ENCODE data around the gene DUSP22.

Gene DUSP22

GRCh38 chr6:345747-346385 lies 53.6 kb downstream of the DUSP22 start:
- TF ChIP-seq GATA2 (IDR thresholded peaks at IDR 0.05; ENCODE audit: low read depth, low read length), result no peak
- TF ChIP-seq GATA3 (IDR thresholded peaks at IDR 0.05; ENCODE audit: low read depth, low read length), result no peak

- TF ChIP-seq GATA2 (IDR thresholded peaks at IDR 0.05; ENCODE audit: low read depth, low read length), result no peak
- no peak for TF ChIP-seq GATA3 (IDR thresholded peaks at IDR 0.05; ENCODE audit: low read depth, low read length)
These were observed 54.2 kb downstream of the DUSP22 start for GRCh38 chr6:346386-347030.

GRCh38 chr6:347232-347631 lies 54.9 kb downstream of the DUSP22 start:
- TF ChIP-seq GATA3 (IDR thresholded peaks at IDR 0.05; ENCODE audit: low read depth, low read length) (no peak), GATA2 (IDR thresholded peaks at IDR 0.05; ENCODE audit: low read depth, low read length) (no peak)

- TF ChIP-seq GATA3 (IDR thresholded peaks at IDR 0.05; ENCODE audit: low read depth, low read length), result no peak
- no peak for TF ChIP-seq GATA2 (IDR thresholded peaks at IDR 0.05; ENCODE audit: low read depth, low read length)
These were observed 55.9 kb downstream of the DUSP22 start for GRCh38 chr6:347951-348859.

GRCh38 chr6:348860-349396 lies 56.6 kb downstream of the DUSP22 start:
- TF ChIP-seq GATA3 (IDR thresholded peaks at IDR 0.05; ENCODE audit: low read depth, low read length) (no peak), GATA2 (IDR thresholded peaks at IDR 0.05; ENCODE audit: low read depth, low read length) (no peak)

- no peak for TF ChIP-seq GATA3 (IDR thresholded peaks at IDR 0.05; ENCODE audit: low read depth, low read length)
- no peak for TF ChIP-seq GATA2 (IDR thresholded peaks at IDR 0.05; ENCODE audit: low read depth, low read length)
These were observed 57.2 kb downstream of the DUSP22 start for GRCh38 chr6:349491-349921.

- no peak for TF ChIP-seq GATA2 (IDR thresholded peaks at IDR 0.05; ENCODE audit: low read depth, low read length)
- no peak for TF ChIP-seq GATA3 (IDR thresholded peaks at IDR 0.05; ENCODE audit: low read depth, low read length)
These were observed 58.1 kb downstream of the DUSP22 start for GRCh38 chr6:350371-350770.

GRCh38 chr6:351011-351866 lies 59.0 kb downstream of the DUSP22 start:
- TF ChIP-seq GATA3 (IDR thresholded peaks at IDR 0.05; ENCODE audit: low read depth, low read length), result no peak
- no peak for TF ChIP-seq GATA2 (IDR thresholded peaks at IDR 0.05; ENCODE audit: low read depth, low read length)

- TF ChIP-seq GATA3 (IDR thresholded peaks at IDR 0.05; ENCODE audit: low read depth, low read length) (no peak), GATA2 (IDR thresholded peaks at IDR 0.05; ENCODE audit: low read depth, low read length) (no peak)
These were observed 59.6 kb downstream of the DUSP22 start for GRCh38 chr6:351867-352289.

GRCh38 chr6:352474-352873 lies 60.2 kb downstream of the DUSP22 start:
- TF ChIP-seq GATA2 (IDR thresholded peaks at IDR 0.05; ENCODE audit: low read depth, low read length) (no peak), GATA3 (IDR thresholded peaks at IDR 0.05; ENCODE audit: low read depth, low read length) (no peak)

GRCh38 chr6:352896-353470 lies 60.7 kb downstream of the DUSP22 start:
- no peak for TF ChIP-seq GATA3 (IDR thresholded peaks at IDR 0.05; ENCODE audit: low read depth, low read length)

- TF ChIP-seq GATA3 (IDR thresholded peaks at IDR 0.05; ENCODE audit: low read depth, low read length), result no peak
- TF ChIP-seq GATA2 (IDR thresholded peaks at IDR 0.05; ENCODE audit: low read depth, low read length), result no peak
These were observed 61.6 kb downstream of the DUSP22 start for GRCh38 chr6:353642-354614.

Measured in SH-SY5Y (cell line).